HG03066 (cell line): Measurements from ENCODE around the gene SESN1.
"Not testable (repeated sequence)": the region's sequence is repeated elsewhere in the genome, so short reads cannot be mapped to it uniquely, and the experiment has no call there.

Experiments used
- ATAC-seq: cut with Tn5 transposase; IDR thresholded peaks from one replicate; pipeline ENCODE4 v1.9.1; 2021; ENCODE audit warnings: low read depth; ENCODE audit not compliant: unreplicated experiment

SESN1 gene

DNA sequence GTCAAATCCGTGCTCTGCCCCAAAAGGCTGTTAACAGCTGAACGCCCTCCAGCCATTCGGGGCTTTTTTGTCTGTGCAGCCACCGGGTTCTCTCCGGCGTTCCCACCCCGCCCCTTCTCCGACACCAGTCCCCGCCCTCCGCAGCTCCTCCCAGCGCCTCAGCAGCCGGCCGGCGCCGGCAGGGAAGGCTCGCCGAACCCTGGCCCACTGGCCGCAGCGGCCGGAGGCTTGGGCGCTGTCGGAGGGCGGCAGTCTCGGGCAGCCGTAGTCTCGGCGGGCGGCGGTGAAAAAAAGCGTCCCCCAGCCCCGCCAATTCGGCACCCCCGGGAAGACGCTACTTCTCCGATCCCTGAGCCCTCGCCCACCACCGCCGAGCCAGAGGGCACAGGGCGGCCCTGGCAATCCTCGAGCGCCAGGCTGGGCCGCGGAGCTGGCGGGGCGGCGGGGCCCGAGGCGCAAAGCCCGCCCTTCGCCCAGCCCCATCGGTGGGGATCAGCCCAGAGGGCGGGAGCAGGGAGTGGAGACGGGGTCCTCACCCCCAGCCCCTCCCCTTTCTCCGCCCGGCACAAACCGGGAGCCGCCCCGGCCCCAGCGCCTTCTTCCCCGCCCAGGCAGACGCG is at the start of gene SESN1:
SESN1 (minus strand) TSS at position 431 of the 620 bp plus-strand sequence. CDS start 773 bp downstream, outside the sequence.
- peak; percentile 62 for ATAC-seq

DNA sequence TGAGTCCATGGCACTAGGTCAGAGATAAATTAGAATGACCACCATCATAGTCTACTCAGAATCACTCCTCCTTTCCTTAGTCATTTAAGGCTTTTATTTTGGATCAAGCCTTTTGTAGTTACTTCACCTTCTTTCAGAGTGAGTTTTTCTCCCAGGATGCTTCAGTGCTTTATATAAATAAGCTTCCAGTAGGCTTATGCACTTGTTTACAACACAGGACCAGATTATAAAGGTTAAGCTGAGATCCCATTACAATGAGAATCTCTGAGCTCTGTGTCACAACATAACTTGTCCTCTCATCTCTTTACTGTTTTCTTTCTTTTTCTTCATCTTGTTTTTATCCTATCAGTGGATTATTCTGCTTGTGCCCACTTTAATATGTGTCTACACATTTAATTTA is 48.5 kb upstream of the SESN1 start:
- no peak for ATAC-seq

DNA sequence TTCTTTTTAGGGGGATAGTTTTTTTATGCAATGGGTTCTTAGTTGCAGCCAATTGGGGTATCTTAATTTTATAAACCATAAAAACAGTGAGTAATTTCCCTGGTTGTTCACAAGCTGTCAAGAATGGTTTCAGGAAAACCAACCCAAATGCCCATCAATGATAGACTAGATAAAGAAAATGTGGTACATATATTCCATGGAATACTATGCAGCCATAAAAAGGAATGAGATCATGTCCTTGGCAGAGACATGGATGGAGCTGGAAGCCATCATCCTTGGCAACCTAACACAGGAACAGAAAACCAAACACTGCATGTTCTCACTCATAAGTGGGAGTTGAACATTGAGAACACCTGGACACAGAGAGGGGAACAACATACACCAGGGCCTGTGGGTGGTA is 47.4 kb upstream of the SESN1 start:
- ATAC-seq, result not testable (repeated sequence)

DNA sequence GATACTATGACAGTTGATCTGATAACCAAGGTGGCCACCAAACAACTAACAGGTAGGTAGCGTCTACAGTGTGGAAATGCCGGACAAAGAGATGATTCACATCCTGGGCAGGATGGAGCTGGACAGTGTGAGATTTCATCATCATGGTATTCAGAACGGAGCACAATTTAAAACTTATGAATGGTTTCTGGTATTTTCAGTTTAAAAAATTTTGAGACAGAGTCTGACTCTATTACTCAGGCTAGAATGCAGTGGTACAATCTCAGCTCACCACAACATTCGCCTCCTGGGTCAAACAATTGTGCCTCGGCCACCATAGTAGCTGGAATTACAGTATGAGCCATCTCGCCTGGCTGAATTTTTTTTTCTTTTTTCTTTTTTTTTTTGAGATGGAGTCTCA is 44.5 kb upstream of the SESN1 start:
- ATAC-seq, result no peak

DNA sequence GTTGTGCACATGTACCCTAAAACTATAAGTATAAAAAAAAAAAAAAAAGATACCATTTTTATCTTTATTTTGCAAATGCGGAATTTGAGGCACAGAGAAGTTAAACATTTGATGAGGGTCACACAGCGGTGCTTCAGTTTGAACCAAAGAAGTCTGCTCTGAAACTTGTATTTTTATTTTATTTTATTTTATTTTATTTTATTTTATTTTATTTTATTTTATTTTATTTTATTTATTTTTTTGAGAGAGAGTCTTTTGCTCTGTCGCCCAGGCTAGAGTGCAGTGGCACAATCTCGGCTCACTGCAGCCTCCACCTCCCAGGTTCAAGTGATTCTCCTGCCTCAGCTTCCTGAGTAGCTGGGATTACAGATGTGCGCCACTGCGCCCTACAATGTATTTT is 41.9 kb upstream of the SESN1 start:
- ATAC-seq, result not testable (repeated sequence)

DNA sequence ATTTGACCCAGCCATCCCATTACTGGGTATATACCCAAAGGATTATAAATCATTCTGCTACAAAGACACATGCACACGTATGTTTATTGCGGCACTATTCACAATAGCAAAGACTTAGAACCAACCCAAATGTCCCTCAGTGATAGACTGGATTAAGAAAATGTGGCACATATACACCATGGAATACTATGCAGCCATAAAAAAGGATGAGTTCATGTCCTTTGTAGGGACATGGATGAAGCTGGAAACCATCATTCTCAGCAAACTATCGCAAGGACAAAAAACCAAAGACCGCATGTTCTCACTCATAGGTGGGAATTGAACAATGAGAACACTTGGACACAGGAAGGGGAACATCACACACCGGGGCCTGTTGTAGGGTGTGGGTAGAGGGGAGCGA is 41.4 kb upstream of the SESN1 start:
- not testable (repeated sequence) for ATAC-seq

DNA sequence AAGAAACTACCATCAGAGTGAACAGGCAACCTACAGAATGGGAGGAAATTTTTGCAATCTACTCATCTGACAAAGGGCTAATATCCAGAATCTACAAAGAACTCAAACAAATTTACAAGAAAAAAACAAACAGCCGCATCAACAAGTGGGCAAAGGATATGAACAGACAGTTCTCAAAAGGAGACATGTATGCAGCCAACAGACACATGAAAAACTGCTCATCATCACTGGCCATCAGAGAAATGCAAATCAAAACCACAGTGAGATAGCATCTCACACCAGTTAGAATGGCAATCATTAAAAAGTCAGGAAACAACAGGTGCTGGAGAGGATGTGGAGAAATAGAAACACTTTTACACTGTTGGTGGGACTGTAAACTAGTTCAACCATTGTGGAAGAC is 41.0 kb upstream of the SESN1 start:
- ATAC-seq, result not testable (repeated sequence)

DNA sequence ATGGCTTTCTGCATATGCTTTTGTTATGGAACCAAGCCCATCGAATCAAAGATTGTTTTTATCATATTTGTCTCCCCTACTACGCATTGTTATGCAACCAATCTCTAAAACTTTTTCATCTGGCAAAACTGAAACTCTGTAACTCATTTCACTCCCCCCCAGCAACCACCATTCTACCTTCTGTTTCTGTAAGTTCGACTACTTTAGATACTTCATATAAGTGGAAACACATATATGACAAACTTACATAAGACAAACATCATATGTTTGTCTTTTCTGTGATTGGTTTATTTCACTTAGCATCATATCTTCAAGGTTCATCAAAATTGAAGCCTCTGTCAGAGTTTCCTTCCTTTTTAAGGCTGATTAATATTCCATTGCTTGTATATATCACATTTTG is 35.4 kb upstream of the SESN1 start:
- ATAC-seq, result no peak

DNA sequence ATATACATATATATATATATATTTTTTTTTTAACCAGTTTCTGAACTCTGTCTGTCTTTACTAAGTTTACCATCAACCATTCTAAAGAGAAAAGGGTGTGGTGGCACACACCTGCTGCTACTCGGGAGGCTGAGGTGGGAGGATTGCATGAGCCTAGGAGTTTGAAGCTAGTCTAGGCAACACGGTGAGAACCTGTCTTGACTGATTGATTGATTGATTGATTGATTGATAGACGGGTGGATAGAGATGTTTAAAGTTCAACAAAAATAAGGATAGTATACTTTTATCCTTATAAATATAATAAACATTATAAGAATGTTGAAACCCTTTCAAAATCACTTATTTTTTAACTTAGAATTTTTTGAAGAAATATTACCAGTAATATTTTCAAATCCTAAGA is 30.9 kb upstream of the SESN1 start:
- ATAC-seq, result no peak

DNA sequence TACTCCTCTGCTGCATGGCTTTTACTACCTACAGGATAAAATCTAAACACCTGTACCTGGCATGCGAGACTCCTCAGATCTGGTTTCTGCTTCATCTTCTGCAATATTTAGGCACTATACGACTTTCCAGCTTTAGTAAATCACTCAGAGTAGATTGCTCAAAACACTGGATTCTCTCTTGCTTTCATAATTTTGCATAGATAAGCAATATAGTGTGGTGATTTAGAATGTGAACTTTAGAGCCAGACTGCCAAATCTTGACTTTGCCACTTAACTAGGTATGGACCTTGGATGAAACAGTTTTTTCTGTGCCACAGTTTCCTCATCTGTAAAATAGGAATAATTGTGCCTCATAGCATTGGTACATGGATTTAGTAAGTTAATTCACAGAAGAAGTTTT is 29.6 kb upstream of the SESN1 start:
- no peak for ATAC-seq

DNA sequence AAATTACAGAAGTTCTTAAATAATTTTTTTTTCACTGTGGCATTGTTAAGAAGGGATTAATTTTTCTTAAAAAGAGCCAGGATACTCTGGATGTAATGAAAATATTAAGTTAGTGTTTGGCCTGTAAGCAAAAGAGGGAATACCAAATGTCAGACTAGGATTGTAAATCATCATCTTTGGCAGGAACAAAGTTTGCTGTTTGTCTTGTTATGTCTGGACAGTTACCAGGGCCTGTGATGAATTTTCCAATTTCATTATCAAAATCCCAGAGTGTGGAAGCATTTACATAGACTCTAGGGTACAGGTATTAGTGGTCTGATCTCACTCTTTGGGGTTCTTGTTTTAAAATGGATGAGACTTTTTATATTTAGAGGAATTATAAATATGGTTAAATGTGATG is 26.8 kb upstream of the SESN1 start:
- no peak for ATAC-seq

DNA sequence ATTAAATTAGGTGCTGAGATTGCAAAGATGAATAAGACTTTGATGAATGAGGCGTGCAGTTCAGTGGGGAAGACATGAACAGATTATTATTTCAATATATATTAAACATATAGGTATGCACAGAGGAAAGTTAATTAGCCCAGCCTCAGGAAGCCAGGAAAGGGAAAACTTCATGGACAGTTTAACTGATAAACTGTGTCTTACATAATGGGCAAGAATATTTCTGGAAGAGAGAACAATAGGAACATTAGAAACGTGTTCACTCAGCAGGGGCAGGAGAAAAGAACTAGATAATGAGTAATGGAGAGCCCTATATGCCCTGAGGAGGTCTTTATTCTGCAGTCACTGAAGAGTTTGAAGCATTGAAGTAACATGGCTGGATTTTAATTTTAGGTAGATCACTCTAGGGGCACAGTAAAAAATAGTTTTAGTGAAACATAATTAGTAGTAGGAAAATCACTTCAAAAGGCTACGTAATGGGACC is 24.3 kb upstream of the SESN1 start:
- ATAC-seq, result no peak

DNA sequence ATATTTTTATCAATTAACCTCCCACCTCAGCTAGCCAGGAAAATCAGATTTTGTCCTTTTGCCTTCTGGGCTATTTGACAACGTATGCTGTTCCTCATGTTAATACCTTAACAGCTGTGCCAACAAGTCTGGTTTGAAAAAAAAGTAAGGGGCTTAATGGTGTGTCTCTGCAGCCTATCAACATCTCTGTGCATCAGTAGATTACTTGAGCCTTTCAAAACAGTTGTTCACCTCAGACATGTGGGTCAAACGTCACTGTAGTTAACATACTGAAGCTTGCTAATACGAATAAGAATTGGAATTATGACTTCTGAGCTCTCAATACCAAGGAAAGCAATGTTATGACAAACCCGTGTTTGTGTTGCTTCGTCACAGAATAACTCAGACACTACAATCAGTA is 23.7 kb upstream of the SESN1 start:
- ATAC-seq, result no peak

DNA sequence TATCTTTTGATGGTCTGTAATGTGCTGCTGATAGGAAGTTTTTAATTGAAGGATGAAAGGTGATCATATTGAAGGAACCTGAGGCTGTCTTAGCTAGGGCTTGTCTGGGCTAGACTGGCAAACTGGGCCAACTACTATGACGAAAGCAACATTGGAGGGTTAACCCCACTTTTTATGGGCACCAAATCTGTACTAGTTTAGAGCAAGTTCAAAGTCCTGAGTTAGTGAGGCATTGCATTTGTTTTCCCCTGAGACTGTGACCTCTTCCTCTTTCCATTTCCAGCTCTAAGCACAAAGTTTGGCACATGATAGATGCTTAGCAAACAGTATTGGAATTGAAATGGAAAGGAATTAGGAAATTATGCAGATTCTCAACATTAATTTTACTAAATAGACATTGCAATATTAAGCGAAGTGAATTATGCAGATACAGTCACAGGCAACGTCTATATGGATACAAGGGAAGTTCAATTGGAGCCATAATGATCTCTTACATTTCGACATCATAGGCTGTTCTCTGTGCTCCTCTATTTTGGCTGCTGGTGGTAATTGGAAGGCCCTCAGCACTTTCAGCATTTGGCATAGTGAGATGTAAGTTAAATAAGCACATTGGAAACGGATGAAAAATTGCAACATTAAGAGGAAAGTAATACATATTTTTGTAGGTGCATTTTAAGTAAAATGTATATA is 22.8 kb upstream of the SESN1 start:
- peak; percentile 78 for ATAC-seq

DNA sequence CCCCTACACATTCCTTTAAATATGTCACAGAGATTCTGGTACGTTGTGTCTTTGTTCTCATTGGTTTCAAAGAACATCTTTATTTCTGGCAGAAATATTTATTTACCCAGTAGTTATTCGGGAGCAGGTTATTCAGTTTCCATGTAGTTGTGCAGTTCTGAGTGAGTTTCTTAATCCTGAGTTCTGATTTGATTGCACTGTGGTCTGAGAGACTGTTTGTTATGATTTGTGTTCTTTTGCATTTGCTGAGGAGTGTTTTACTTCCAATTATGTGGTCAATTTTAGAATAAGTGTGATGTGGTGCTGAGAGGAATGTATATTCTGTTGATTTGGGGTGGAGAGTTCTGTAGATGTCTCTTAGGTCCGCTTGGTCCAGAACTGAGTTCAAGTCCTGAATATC is 18.0 kb upstream of the SESN1 start:
- not testable (repeated sequence) for ATAC-seq

DNA sequence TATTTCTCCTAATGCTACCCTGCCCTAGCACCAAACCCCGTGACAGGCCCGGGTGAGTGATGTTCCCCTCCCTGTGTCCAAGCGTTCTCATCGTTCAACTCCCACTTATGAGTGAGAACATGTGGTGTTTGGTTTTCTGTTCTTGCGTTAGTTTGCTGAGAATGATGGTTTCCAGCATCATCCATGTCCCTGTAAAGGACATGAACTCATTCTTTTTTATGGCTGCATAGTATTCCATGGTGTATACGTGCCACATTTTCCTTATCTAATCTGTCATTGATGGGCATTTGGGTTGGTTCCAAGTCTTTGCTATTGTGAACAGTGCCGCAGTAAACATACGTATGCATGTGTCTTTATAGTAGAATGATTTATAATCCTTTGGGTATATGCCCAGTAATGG is 15.0 kb upstream of the SESN1 start:
- not testable (repeated sequence) for ATAC-seq

DNA sequence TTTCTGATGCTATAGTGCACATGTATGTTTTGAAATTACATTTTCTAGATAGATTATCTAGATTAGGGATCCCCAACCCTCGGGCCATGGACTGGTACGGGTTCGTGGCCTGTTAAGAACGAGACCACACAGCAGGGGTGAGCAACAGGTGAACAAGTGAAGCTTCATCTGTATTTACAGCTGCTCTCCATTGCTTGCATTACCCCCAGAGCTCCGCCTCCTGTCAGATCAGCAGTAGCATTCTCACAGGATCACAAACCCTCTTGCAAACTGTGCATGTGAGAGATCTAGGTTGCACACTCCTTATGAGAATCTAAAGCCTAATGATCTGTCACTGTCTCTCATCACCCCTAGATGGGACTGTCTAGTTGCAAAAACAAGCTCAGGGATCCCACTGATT is 11.0 kb upstream of the SESN1 start:
- no peak for ATAC-seq

DNA sequence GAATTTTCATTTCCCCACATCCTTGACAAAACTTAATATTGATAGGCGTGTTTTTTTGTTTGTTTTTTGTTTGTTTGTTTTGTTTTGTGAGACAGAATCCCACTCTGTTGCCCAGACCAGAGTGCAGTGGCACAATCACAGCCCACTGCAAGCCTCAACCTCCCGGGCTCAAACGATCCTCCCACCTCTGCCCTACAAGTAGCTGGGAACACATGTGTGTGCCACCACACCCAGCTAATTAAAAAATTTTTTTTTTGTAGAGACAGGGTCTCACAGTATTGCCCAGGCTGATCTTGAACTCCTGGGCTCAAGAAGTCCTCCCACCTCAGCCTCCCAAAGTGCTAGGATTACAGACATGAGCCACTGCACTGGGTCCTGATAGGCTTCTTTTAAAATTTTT is 9.9 kb upstream of the SESN1 start:
- ATAC-seq, result no peak

DNA sequence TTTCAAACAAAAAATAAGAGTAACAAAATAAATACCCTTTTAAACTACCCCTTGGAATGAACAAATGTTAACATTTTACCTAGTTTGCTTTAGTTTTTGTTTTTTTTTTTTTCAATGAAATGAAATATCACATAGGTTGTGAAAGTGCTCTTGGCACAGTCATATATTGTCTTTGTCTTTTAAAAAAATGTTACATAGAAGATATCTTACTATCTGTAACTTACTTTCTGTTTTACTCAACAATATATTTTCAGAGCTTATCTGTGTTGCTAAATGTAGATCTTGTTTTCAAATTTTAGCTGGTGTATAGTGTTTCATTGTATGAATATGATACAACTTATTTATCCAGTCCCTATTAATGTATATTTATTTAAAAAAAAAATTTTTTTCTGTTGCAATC is 9.3 kb upstream of the SESN1 start:
- ATAC-seq, result no peak

DNA sequence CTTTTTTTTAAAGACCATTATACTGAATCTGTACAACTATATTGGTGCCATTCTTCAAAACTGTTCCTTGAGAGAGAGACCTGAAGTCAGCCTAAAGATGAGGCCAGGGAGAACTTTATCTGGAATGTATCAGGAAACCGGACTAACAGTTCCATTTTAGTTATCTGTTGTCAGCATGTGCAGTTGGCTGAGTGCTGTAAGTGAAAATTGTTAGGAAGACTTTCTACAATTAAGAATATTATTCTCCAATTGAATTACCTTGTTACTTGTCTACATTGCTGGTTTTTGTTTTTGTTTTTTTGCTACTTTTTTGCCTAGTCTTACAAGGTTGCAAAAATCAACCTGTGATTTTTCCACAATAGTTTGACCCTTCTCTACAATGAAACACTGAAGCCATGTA is 8.1 kb upstream of the SESN1 start:
- no peak for ATAC-seq

DNA sequence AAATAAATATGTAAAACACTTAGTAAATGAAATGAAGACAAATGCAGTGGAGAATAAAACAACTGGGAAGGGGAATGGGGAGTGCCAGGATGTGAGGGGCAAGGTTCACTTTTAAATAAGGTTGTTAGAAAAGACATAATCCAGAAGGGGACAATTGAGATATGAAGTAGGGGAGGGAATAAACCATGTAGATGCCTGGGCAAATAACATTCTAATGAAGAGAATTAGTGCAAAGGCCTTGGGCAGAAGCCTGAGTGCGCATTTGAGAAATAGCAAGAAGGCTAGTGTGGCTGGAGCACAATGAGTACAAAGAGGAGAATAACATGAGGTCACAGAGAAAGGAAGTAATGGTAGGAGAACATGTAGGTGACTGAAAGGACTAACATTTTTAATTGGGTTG is 3.0 kb upstream of the SESN1 start:
- no peak for ATAC-seq

DNA sequence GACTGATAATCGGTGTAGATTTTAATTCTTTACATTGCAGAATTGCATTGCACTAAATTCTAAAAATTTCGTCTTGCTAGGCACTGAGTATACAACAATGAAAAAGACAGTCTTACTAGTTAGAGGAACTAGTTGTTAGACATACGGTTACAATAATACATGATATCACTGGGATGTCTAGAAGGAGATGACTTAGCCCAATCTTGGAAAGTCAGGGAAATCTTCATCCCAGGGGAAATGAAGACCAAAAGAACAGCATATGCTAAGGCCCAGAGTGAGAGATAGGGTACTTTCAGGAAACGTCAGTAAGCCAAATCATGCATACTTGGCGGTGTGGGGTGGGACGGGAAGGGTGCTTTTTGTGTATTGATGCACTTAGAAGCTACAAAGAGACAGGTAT is 1.6 kb upstream of the SESN1 start:
- ATAC-seq, result no peak

DNA sequence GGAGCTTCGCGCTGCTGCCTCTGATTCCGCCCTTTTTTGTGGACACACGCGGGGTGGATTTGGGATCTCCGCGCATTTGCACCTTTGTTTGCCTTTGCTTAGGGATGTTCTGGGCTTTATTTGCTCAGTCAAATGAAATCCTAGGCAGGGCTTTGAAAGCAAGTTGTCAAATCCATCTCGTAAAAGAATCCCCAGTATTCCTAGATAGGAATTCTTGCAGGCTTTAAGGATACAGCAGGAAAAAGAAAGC is 1.1 kb upstream of the SESN1 start:
- ATAC-seq, result no peak
